Endodermal cell (in vitro differentiated cells): Measurements from ENCODE around the gene NCK1. TPM values are rescaled to one million over a fixed set of nuclear protein-coding genes. Genes with fewer than 3 reads are reported as not detected.

Source experiments
- DNase-seq: peaks from one replicate; pipeline ENCODE4 v3.0.0-alpha.2; 2017
- H3K27ac ChIP-seq: 2 replicates; pipeline ENCODE4 v1.5.1; 2013; ENCODE audit warnings: mild to moderate bottlenecking, low read depth, low read length, moderate library complexity
- H3K27me3 ChIP-seq: 2 replicates; pipeline ENCODE4 v1.6.1; 2013; ENCODE audit warnings: mild to moderate bottlenecking, low read length, moderate library complexity; ENCODE audit not compliant: insufficient read depth, control insufficient read depth, poor library complexity, severe bottlenecking
- H3K36me3 ChIP-seq: 2 replicates; pipeline ENCODE4 v1.7.0; 2013; ENCODE audit warnings: mild to moderate bottlenecking, low read length, moderate library complexity; ENCODE audit not compliant: control insufficient read depth, insufficient read depth
- H3K4me1 ChIP-seq: one replicate; pipeline ENCODE4 v1.7.0; 2013; ENCODE audit warnings: low read length; ENCODE audit not compliant: control insufficient read depth, insufficient read depth
- H3K4me3 ChIP-seq: 2 replicates; pipeline ENCODE4 v1.5.1; 2013; ENCODE audit warnings: mild to moderate bottlenecking, low read length, moderate library complexity
- H3K9ac ChIP-seq: 2 replicates; pipeline ENCODE4 v1.6.1; 2013; ENCODE audit warnings: mild to moderate bottlenecking, low read length, moderate library complexity; ENCODE audit not compliant: poor library complexity, severe bottlenecking; ENCODE audit errors: extremely low read depth
- H3K9me3 ChIP-seq: 2 replicates; pipeline ENCODE4 v1.6.1; 2013; ENCODE audit warnings: mild to moderate bottlenecking, low read length, moderate library complexity; ENCODE audit not compliant: control insufficient read depth
- H3K27ac Mint-ChIP-seq: 2 replicates; pipeline ENCODE4 v1.8.0; 2020; ENCODE audit warnings: mixed read lengths
- H3K27me3 Mint-ChIP-seq: 2 replicates; pipeline ENCODE4 v1.8.0; 2021; ENCODE audit warnings: mild to moderate bottlenecking, mixed read lengths; ENCODE audit not compliant: insufficient read depth
- H3K36me3 Mint-ChIP-seq: 2 replicates; pipeline ENCODE4 v1.8.0; 2020; ENCODE audit warnings: low read depth, mixed read lengths
- H3K4me1 Mint-ChIP-seq: 2 replicates; pipeline ENCODE4 v1.8.0; 2020; ENCODE audit warnings: mixed read lengths
- H3K4me3 Mint-ChIP-seq: 2 replicates; pipeline ENCODE4 v1.8.0; 2020; ENCODE audit warnings: mild to moderate bottlenecking, moderate library complexity, mixed read lengths
- H3K9me3 Mint-ChIP-seq: 2 replicates; pipeline ENCODE4 v1.8.0; 2020; ENCODE audit warnings: mild to moderate bottlenecking, mixed read lengths
- CTCF ChIP-seq: fragments of 200-600 bp; sonication (generic); conservative IDR thresholded peaks from 2 replicates; pipeline ENCODE4 v1.5.0; 2021; ENCODE audit warnings: antibody characterized with exemption, mild to moderate bottlenecking
- WGBS, 2 experiments: methylation state at CpG; one replicate each; pipeline versions ENCODE4 v1.1.5 to v1.1.7; 2013; ENCODE audit warnings: missing lambda C conversion rate in 2 of 2, mixed read lengths in 1 of 2; ENCODE audit not compliant: insufficient coverage in 1 of 2, insufficient read length in 1 of 2; 5-methylcytosine and 5-hydroxymethylcytosine counted together
- total RNA-seq, 2 donors: library from RNA; stranded (reverse); fragmentation: NEBNext Ultra II Directional in 1 of 2; extraction: Animal tissue kit (Norgen Biotek cat#: 25700) in 1 of 2; gene quantifications; 2 replicates in 1 of 2; 3 replicates in 1 of 2; pipeline ENCODE4 v1.2.1, GENCODE V29; 2021

NCK1 gene
- total RNA-seq, 2 donors from 2014 or later: 24.5 to 28.9 TPM

- Mint-ChIP-seq H3K9me3 (peaks cover 18% of the 10 kb centered on the region), H3K36me3 (peaks cover 3% of the 10 kb centered on the region), H3K27me3 (no peaks in the 10 kb centered on the region), H3K27ac (no peak overlapping the region), H3K4me3 (no peak overlapping the region), H3K4me1 (no peaks in the 10 kb centered on the region)
- Histone ChIP-seq H3K4me1 (no peaks in the 10 kb centered on the region), H3K27me3 (no peaks in the 10 kb centered on the region), H3K4me3 (no peak overlapping the region), H3K9me3 (peaks cover 9% of the 10 kb centered on the region), H3K36me3 (no peaks in the 10 kb centered on the region), H3K27ac (no peak overlapping the region), H3K9ac (no peak overlapping the region)
- no peak for DNase-seq
- WGBS, 2 experiments: 70 to 100% methylated on average over 1 to 2 of the region's 2 CpGs
- TF ChIP-seq CTCF: no peak
These were observed 112.7 kb downstream of the NCK1 start for GRCh38 chr3:136974670-136975069.

DNA sequence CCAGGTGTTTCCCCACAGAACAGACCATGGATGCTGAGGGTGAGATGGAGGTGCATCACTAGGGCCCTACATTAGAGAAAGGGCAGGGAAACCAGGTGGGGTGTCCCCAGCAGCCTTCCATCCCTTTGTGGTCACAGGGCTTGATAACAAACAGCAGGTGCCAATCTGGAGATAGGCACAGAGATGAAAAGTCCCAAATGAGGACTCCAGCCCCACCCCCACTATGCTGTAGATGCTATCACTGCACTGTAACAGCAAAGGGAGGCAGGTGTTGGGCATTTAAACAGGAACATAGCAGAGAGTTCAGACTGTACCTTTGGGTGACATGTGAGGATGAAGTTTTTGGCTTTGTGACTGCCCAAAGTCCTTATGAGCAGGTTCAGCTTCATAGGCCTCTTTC is 117.2 kb downstream of the NCK1 start:
- Histone ChIP-seq H3K36me3 (no peaks in the 10 kb centered on the region), H3K27me3 (no peaks in the 10 kb centered on the region), H3K4me3 (no peak overlapping the region), H3K4me1 (no peaks in the 10 kb centered on the region), H3K27ac (no peak overlapping the region), H3K9ac (no peak overlapping the region), H3K9me3 (peaks cover 9% of the 10 kb centered on the region)
- Mint-ChIP-seq H3K36me3 (no peaks in the 10 kb centered on the region), H3K27me3 (no peaks in the 10 kb centered on the region), H3K4me1 (no peaks in the 10 kb centered on the region), H3K4me3 (no peak overlapping the region), H3K27ac (no peak overlapping the region), H3K9me3 (peaks cover 4% of the 10 kb centered on the region)
- no peak for DNase-seq
- no peak for TF ChIP-seq CTCF

GRCh38 chr3:136979684-136980083 is 117.7 kb downstream of the NCK1 start:
- no peak for DNase-seq
- Mint-ChIP-seq H3K27me3 (no peaks in the 10 kb centered on the region), H3K36me3 (peaks cover 2% of the 10 kb centered on the region), H3K9me3 (peaks cover 3% of the 10 kb centered on the region), H3K4me1 (no peaks in the 10 kb centered on the region), H3K4me3 (no peak overlapping the region), H3K27ac (no peak overlapping the region)
- H3K4me1 ChIP-seq: no peaks in the 10 kb centered on the region
- no peaks in the 10 kb centered on the region for H3K27me3 ChIP-seq
- peaks cover 4% of the 10 kb centered on the region for H3K9me3 ChIP-seq
- no peaks in the 10 kb centered on the region for H3K36me3 ChIP-seq
- no peak overlapping the region for H3K27ac ChIP-seq
- no peak overlapping the region for H3K9ac ChIP-seq
- H3K4me3 ChIP-seq: no peak overlapping the region
- no peak for TF ChIP-seq CTCF
- WGBS, 2 experiments: 91 to 95% methylated on average over 3 of the region's 3 CpGs
